ENCODE data around the gene NAIF1. TPM values are rescaled to one million over a fixed set of nuclear protein-coding genes. Genes with fewer than 3 reads are reported as not detected.
"Not testable (repeated sequence)": the region's sequence is repeated elsewhere in the genome, so short reads cannot be mapped to it uniquely, and the experiment has no call there.

Gene NAIF1
- total RNA-seq, 1 experiment from 2014 or later: 12.3 TPM

- no peak for DNase-seq (ENCODE audit: low read depth)
- in situ Hi-C loops (cut with HindIII; ENCODE audit: low pct_unique_long_range_greater_than_20kb, low sequenced_read_pairs): no loop called here
These were observed 17.3 kb downstream of the NAIF1 start for GRCh38 chr9:128049843-128050242.

GRCh38 chr9:128048663-128049062 lies 18.5 kb downstream of the NAIF1 start:
- no peak for DNase-seq (ENCODE audit: low read depth)
- in situ Hi-C loops (cut with HindIII; ENCODE audit: low pct_unique_long_range_greater_than_20kb, low sequenced_read_pairs): no loop called here

- no peak for DNase-seq (ENCODE audit: low read depth)
- in situ Hi-C loops (cut with HindIII; ENCODE audit: low pct_unique_long_range_greater_than_20kb, low sequenced_read_pairs): no loop called here
These were observed 19.9 kb downstream of the NAIF1 start for GRCh38 chr9:128047231-128047630.

- no peak for DNase-seq (ENCODE audit: low read depth)
- in situ Hi-C loops (cut with HindIII; ENCODE audit: low pct_unique_long_range_greater_than_20kb, low sequenced_read_pairs): no loop called here
These were observed 21.3 kb downstream of the NAIF1 start for GRCh38 chr9:128045831-128046230.

GRCh38 chr9:128045409-128045808 lies 21.7 kb downstream of the NAIF1 start:
- in situ Hi-C loops (cut with HindIII; ENCODE audit: low pct_unique_long_range_greater_than_20kb, low sequenced_read_pairs); DNase-seq (ENCODE audit: low read depth): not testable (repeated sequence)

GRCh38 chr9:128043467-128043868 lies 23.7 kb downstream of the NAIF1 start:
- peak; percentile 49 for DNase-seq (ENCODE audit: low read depth)
- in situ Hi-C loops (cut with HindIII; ENCODE audit: low pct_unique_long_range_greater_than_20kb, low sequenced_read_pairs): no loop called here

- in situ Hi-C loops (cut with HindIII; ENCODE audit: low pct_unique_long_range_greater_than_20kb, low sequenced_read_pairs): no loop called here
- DNase-seq (ENCODE audit: low read depth): no peak
These were observed 25.1 kb downstream of the NAIF1 start for GRCh38 chr9:128042043-128042442.

- in situ Hi-C loops (cut with HindIII; ENCODE audit: low pct_unique_long_range_greater_than_20kb, low sequenced_read_pairs); DNase-seq (ENCODE audit: low read depth): not testable (repeated sequence)
These were observed 26.3 kb downstream of the NAIF1 start for GRCh38 chr9:128040783-128041182.

GRCh38 chr9:128036522-128036921 lies 30.6 kb downstream of the NAIF1 start:
- DNase-seq (ENCODE audit: low read depth); in situ Hi-C loops (cut with HindIII; ENCODE audit: low pct_unique_long_range_greater_than_20kb, low sequenced_read_pairs): not testable (repeated sequence)

GRCh38 chr9:128034821-128035652 lies 32.1 kb downstream of the NAIF1 start:
- DNase-seq (ENCODE audit: low read depth): peak; percentile 83
- in situ Hi-C loops (cut with HindIII; ENCODE audit: low pct_unique_long_range_greater_than_20kb, low sequenced_read_pairs): no loop called here

GRCh38 chr9:128033609-128034008 lies 33.5 kb downstream of the NAIF1 start:
- in situ Hi-C loops (cut with HindIII; ENCODE audit: low pct_unique_long_range_greater_than_20kb, low sequenced_read_pairs): no loop called here
- no peak for DNase-seq (ENCODE audit: low read depth)

GRCh38 chr9:128027705-128028104 lies 39.4 kb downstream of the NAIF1 start:
- in situ Hi-C loops (cut with HindIII; ENCODE audit: low pct_unique_long_range_greater_than_20kb, low sequenced_read_pairs): no loop called here
- no peak for DNase-seq (ENCODE audit: low read depth)

- DNase-seq (ENCODE audit: low read depth): no peak
- in situ Hi-C loops (cut with HindIII; ENCODE audit: low pct_unique_long_range_greater_than_20kb, low sequenced_read_pairs): no loop called here
These were observed 40.2 kb downstream of the NAIF1 start for GRCh38 chr9:128026773-128027541.

GRCh38 chr9:128026255-128026772 lies 40.8 kb downstream of the NAIF1 start:
- DNase-seq (ENCODE audit: low read depth): no peak
- in situ Hi-C loops (cut with HindIII; ENCODE audit: low pct_unique_long_range_greater_than_20kb, low sequenced_read_pairs): no loop called here

GRCh38 chr9:128025736-128026135 lies 41.4 kb downstream of the NAIF1 start:
- DNase-seq (ENCODE audit: low read depth): no peak
- in situ Hi-C loops (cut with HindIII; ENCODE audit: low pct_unique_long_range_greater_than_20kb, low sequenced_read_pairs): no loop called here

GRCh38 chr9:128024761-128025308 lies 42.3 kb downstream of the NAIF1 start:
- DNase-seq (ENCODE audit: low read depth): no peak
- in situ Hi-C loops (cut with HindIII; ENCODE audit: low pct_unique_long_range_greater_than_20kb, low sequenced_read_pairs): no loop called here

- in situ Hi-C loops (cut with HindIII; ENCODE audit: low pct_unique_long_range_greater_than_20kb, low sequenced_read_pairs): not testable (repeated sequence)
- DNase-seq (ENCODE audit: low read depth): peak; percentile 61
These were observed 43.4 kb downstream of the NAIF1 start for GRCh38 chr9:128023671-128024070.

- in situ Hi-C loops (cut with HindIII; ENCODE audit: low pct_unique_long_range_greater_than_20kb, low sequenced_read_pairs): no loop called here
- no peak for DNase-seq (ENCODE audit: low read depth)
These were observed 44.2 kb downstream of the NAIF1 start for GRCh38 chr9:128022886-128023285.

- DNase-seq (ENCODE audit: low read depth): no peak
- in situ Hi-C loops (cut with HindIII; ENCODE audit: low pct_unique_long_range_greater_than_20kb, low sequenced_read_pairs): no loop called here
These were observed 46.0 kb downstream of the NAIF1 start for GRCh38 chr9:128021098-128021497.
